C4-2B (cell line): ENCODE results near the gene FHIT.

ENCODE experiments used
- CTCF ChIP-seq: fragments of 450-650 bp; conservative IDR thresholded peaks from 2 replicates; pipeline ENCODE4 v1.5.1; 2017; ENCODE audit warnings: mild to moderate bottlenecking
- ZFX ChIP-seq: fragments of 450-650 bp; IDR thresholded peaks from 2 replicates; pipeline ENCODE4 v1.6.1; 2017

GRCh38 chr3:59727902-59728586 is 1523.2 kb downstream of the FHIT start:
- TF ChIP-seq CTCF, result no peak
- TF ChIP-seq ZFX, result no peak
